ENCODE data around the gene BABAM2. TPM values are rescaled to one million over a fixed set of nuclear protein-coding genes. Genes with fewer than 3 reads are reported as not detected.

The BABAM2 gene
- total and polyA plus RNA-seq, 7 donors = 22.9 to 52.3 (median 25.2) TPM

DNA sequence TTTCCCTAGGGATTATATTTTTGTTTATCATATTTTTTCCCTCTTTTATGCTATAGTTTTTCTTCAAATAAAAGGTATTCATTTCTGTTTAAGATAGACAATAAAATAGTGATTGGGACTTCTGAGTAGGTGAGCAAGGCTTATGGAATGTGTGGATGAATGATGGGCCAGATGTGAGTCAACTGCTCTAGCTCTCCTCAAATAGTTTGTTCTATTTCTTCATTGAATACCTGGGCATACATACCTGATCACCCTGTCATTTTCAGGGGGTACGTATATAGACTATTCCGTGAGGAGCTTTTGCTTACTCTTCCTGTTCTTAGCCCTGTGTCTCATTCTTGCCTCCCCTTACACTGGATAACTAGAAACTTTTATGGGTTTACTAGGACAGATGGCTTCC, 41.9 kb downstream of the BABAM2 start:
- Histone ChIP-seq H3K36me3 (peaks cover 0 to 10% (median 0%) of the 10 kb centered on the region in 4 donors), H3K27me3 (no peaks in the 10 kb centered on the region), H3K4me1 (no peaks in the 10 kb centered on the region), H3K27ac (no peak overlapping the region), H3K4me3 (no peak overlapping the region), H3K9me3 (no peaks in the 10 kb centered on the region)
- no peak for DNase-seq
- TF ChIP-seq POLR2AphosphoS5 (IDR thresholded peaks at IDR 0.05) (no peak), POLR2A (IDR thresholded peaks at IDR 0.05) (no peak), EP300 (IDR thresholded peaks at IDR 0.05) (no peak)
- TF ChIP-seq, protein P1, sequence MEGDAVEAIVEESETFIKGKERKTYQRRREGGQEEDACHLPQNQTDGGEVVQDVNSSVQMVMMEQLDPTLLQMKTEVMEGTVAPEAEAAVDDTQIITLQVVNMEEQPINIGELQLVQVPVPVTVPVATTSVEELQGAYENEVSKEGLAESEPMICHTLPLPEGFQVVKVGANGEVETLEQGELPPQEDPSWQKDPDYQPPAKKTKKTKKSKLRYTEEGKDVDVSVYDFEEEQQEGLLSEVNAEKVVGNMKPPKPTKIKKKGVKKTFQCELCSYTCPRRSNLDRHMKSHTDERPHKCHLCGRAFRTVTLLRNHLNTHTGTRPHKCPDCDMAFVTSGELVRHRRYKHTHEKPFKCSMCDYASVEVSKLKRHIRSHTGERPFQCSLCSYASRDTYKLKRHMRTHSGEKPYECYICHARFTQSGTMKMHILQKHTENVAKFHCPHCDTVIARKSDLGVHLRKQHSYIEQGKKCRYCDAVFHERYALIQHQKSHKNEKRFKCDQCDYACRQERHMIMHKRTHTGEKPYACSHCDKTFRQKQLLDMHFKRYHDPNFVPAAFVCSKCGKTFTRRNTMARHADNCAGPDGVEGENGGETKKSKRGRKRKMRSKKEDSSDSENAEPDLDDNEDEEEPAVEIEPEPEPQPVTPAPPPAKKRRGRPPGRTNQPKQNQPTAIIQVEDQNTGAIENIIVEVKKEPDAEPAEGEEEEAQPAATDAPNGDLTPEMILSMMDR (IDR thresholded peaks at IDR 0.05) = no peak
- 93 to 94% methylated on average over 2 of the region's 2 CpGs for WGBS, 2 donors
- intact Hi-C loops (cut with DNase I) = no loop called here

DNA sequence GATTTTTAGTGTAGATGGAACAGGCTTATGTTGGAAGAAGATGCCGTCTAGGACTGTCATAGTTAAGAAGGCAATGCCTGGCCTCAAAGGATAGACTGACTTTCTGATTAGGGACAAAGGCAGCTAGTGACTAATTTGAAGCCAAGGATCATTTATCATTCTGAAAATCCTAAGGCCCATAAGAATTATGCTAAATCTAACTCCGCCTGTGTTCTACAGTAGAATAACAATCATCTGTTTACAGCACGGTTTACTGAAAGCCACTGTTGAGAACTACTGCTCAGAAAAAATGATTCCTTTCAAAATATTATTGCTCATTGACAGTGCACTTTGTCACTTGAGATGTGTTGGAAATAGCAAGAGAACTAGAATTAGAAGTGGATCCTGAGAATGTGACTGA, 44.5 kb downstream of the BABAM2 start:
- H3K36me3 ChIP-seq = peaks cover 0 to 9% (median 0%) of the 10 kb centered on the region in 4 donors
- no peak overlapping the region for H3K4me3 ChIP-seq
- TF ChIP-seq, protein P1 (IDR thresholded peaks at IDR 0.05) = no peak
- no peak for TF ChIP-seq POLR2A (IDR thresholded peaks at IDR 0.05)
- no peak for TF ChIP-seq EP300 (IDR thresholded peaks at IDR 0.05)
- no peak for TF ChIP-seq POLR2AphosphoS5 (IDR thresholded peaks at IDR 0.05)
- intact Hi-C loops (cut with DNase I) = no loop called here
- no peaks in the 10 kb centered on the region for H3K9me3 ChIP-seq
- 91 to 95% methylated on average over 3 of the region's 3 CpGs for WGBS, 2 donors
- no peak for DNase-seq
- H3K4me1 ChIP-seq = no peaks in the 10 kb centered on the region
- no peak overlapping the region for H3K27ac ChIP-seq
- no peaks in the 10 kb centered on the region for H3K27me3 ChIP-seq

DNA sequence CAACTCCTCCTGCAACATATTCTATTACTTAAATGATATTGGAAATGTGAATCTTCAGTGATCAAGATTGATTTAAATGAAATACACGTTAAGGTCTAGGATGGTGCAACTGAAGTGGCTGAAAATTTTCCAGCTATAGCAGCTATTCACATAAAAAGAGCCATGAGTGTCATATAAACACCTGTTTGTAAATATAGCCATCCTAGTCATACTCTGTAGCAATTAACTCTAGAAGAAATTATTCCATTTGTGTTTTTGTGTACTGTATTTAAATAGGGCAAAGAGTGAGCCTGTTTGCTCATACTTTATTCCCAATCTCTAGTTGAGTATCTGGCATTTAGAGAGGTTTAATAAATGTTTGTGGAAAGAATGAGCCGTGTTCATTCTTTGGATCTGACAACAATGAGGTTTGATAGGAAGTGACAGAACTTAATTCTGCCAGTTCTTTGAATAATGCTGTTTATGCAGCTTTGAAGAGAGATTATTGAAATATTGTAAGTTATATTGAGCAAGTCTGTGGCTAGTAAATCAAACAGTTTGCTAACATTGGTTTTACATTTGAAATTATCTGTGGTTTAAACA, 49.7 kb downstream of the BABAM2 start:
- WGBS, 2 donors = 74 to 78% methylated on average over 2 of the region's 2 CpGs
- no peaks in the 10 kb centered on the region for H3K9me3 ChIP-seq
- peaks cover 0 to 3% (median 0%) of the 10 kb centered on the region in 4 donors for H3K4me1 ChIP-seq
- TF ChIP-seq POLR2AphosphoS5 (IDR thresholded peaks at IDR 0.05) = no peak
- TF ChIP-seq, protein P1 (IDR thresholded peaks at IDR 0.05) = no peak
- TF ChIP-seq POLR2A (IDR thresholded peaks at IDR 0.05) = no peak
- no peak overlapping the region for H3K4me3 ChIP-seq
- intact Hi-C loops (cut with DNase I) = no loop called here
- DNase-seq = no peak
- no peak overlapping the region for H3K27ac ChIP-seq
- no peaks in the 10 kb centered on the region for H3K36me3 ChIP-seq
- H3K27me3 ChIP-seq = no peaks in the 10 kb centered on the region

DNA sequence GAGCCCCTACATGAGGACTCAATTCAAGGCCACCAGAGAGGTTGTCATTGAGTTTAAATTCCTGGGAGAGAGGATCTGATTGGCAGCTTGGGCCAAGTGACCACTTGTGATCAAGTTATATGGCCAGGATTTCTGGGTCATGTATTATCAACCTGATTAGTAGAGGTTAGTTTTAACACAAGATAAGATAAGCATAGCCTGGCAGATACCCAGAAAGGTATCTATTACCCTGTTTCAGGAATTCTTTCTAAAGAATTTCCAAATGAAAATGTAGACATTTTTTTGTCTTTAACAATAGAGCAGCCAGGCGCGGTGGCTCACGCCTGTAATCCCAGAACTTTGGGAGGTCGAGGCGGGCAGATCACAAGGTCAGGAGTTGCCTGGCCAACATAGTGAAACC, 50.5 kb downstream of the BABAM2 start:
- TF ChIP-seq, protein P1 (IDR thresholded peaks at IDR 0.05) = no peak
- no peak for TF ChIP-seq POLR2AphosphoS5 (IDR thresholded peaks at IDR 0.05)
- TF ChIP-seq EP300 (IDR thresholded peaks at IDR 0.05) = no peak
- no peak for TF ChIP-seq POLR2A (IDR thresholded peaks at IDR 0.05)
- no peaks in the 10 kb centered on the region for H3K9me3 ChIP-seq
- DNase-seq = no peak
- WGBS, 2 donors = 97 to 98% methylated on average over 5 of the region's 5 CpGs
- peaks cover 0 to 3% (median 0%) of the 10 kb centered on the region in 4 donors for H3K4me1 ChIP-seq
- no peak overlapping the region for H3K4me3 ChIP-seq
- intact Hi-C loops (cut with DNase I) = no loop called here
- H3K36me3 ChIP-seq = no peaks in the 10 kb centered on the region
- no peak overlapping the region for H3K27ac ChIP-seq
- H3K27me3 ChIP-seq = no peaks in the 10 kb centered on the region

Data from sigmoid colon (tissue), 7 donors.